ENCODE results near the gene TMPO. TPM values are rescaled to one million over a fixed set of nuclear protein-coding genes. Genes with fewer than 3 reads are reported as not detected.
"Not testable (repeated sequence)": the region's sequence is repeated elsewhere in the genome, so short reads cannot be mapped to it uniquely, and the experiment has no call there.

The TMPO gene
- polyA plus RNA-seq, 5 donors = 141 to 285 (median 198) TPM

DNA sequence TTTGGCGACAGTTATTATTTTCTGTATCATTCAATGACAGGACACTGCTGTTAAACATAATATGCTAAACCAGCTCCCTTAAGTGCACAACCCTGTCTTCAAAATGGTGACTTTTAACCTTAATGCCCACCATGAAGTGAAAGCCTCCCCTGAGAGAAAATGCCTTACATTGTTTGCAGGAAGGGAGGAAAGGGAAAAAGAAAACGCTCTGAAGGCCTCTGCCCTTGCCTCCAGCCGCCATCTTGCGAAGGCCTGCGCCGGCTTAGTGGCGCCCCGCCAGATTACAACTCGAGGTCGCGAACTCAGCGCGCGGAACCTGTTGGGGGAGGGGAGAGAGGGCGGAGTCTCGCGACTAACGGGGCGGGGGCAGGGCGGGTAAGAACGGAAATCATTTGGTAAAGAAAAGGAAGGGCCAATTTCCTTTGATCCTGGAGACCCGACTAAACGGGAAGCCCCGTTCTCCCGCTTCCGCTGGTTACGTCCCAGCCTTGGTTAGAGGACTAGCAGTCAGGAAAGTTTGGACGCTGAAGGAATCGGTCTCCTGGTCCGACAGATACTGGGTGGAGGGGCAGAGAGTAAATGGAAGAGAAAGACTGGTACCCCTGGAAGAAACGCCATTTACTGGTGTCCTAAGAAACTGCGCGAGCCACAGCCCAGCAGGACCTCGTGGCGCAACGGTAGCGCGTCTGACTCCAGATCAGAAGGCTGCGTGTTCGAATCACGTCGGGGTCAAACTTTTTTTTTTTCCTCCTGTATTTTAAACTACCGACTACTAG is 11.6 kb upstream of the TMPO start:
- DNase-seq = peak; percentile 97

DNA sequence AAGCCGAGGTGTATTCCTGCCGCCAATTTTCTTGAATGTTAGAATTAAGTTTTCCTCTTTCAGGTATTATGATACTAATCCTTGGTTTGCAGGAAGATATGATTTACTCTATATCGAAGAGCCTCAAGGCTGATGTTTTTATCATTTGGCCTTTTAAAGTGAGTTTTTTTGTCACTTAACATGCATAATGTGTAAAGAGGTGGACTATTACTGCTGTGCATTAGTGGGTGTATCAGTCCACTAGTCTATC is 11.1 kb upstream of the TMPO start:
- no peak for DNase-seq

DNA sequence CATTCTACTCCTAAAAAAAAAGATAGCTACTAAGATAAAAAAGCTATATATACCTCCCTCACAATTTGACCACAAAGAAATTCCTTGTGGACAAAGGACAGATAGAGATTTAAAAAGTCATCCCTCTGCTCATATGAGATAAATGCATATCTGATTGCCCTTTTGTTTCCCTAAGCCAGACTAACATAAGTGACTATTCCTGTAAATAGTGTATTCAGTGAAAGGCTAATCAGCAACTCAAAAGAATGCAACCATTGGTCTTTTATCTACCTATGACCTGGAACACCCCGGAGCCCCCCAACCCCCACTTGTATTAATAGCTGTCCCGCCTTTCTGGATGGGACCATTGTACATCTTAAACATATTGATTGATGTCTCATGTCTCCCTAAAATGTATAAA is 6.3 kb upstream of the TMPO start:
- no peak for DNase-seq

DNA sequence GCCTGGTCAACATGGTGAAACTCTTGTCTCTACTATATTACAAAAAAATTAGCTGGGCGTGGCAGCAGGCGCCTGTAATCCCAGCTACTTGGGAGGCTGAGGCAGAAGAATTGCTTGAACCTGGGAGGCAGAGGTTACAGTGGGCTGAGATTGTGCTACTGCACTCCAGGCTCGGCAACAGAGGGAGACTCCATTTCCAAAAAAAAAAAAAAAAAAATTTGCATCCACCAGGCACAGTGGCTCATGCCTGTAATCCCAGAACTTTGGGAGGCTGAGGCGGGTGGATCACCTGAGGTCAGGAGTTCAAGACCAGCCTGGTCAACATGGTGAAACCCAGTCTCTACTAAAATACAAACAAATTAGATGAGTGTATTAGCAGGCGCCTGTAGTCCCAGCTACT is 3.6 kb upstream of the TMPO start:
- DNase-seq = not testable (repeated sequence)

DNA sequence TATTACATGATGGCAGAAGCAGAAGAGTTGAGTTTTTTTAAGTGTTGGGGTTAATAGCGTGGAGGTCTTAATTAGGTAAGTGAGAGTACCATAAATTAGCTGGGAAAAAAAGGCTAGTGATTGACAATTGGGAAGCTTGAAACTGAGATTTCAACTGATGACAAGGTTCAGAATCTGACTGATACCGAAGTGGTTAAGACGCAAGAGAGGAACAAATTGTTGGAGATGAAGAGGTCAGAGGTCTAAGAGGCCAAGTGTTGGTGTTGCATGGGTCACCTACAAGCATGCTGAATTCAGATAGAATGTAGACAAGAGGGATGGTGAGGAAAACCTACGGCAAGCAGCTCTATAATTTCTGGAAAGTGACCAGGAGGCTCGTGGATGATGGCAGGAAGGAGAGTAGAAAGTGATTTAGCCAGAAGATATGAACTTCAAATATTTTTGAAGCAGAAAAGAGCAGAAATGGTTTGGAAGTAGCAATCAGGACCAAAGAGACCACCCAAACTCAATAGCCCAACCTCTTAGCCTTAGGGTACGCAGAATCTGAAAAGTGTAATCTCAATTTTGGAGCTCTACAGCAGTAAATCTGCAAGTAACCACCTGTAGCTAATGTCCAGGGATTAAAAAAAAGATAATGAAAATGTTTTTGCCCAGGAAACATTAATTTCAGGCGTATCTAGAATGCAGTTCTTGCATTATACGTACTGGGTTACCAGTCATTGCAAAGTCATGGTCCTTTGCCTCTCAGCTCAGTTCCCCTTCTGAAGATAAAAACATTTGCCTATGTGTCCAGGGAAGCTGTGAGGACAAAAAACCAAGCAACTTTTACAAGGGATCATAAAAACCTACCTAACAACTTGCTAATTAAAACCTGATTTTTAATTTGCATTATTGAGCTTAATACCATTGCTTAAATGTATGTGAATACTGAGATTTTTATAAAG is 1.7 kb upstream of the TMPO start:
- DNase-seq = no peak

DNA sequence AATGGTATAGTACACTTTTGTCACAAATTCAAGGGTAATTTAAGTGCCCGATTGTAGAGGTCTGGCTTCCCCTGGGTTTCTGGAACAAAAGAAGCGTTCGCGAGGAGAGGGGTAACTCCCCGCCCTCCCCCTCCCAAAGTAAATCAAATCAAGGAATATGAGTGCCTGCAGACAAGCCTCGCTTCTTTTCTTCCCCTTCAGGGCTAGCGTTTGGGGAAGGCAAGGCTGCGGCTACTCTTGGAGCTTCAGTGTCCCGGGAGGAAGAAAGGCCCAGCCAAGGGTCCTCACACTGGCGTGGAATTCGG is 456 bp upstream of the TMPO start:
- DNase-seq = peak in 1 of 2 donors; percentile 33

DNA sequence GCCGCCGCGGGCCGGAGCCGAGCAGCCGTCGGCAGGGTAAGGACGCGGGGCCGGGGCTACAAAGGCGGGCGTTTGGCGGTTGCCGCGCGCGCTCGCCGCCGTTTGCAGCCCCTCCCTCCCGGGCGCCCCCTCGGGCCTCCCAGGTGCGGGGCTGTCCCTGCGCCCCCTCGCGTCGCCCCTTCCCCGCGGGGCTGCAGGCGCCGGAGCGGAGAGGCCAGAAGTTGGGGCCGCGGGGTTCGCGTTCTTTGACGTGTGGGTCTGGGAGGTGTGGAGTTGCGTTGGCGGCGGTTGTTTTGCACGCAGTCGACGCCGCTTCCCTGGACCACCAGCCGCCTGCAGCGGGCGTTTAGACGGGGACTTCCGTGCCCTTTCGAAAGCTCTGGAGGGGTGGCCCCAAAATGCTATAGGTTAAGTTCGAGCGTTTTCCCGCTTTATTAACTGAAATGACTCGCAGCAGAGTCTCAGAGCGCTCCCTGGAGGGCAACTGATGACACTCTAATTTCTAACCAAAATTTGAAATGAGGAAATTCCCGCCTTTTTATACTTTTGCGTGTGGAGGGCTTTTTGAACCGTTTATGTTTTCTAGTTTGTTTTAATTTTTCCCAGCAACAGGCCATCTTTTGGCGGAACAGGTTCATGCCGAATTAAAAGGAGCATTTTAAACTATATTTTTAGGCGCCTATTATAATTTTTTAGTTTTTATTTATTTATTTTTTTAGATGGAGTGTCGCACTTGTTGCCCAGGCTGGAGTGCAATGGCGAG is 902 bp downstream of the TMPO start:
- peak; percentile 75 to 84 for DNase-seq

DNA sequence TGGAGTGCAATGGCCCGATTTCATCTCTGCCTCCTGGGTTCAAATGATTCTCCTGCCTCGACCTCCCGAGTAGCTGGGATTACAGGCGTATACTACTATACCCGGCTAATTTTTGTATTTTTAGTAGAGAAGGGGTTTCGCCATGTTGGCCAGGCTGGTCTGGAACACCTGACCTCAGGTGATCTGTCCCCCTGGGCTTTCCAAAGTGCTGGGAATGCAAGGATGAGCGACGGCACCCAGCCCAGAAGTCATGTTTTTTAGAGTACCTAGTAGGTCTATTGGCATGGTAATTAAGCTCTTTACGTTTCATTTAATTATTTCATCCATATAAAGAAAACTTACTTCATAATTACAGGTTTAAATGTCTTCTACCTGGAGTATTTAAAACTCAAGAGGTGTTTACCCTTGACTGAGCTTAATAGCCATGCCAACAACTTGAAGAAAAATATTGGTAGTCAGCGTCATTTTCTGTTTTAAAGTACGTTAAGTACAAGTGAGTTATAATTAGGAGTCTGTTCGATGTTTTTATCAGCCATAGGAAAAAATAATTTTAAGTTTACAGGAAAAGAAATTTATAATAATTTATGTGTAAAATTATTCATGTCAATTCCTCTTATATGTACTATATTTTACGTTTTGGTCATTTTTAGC is 4.0 kb downstream of the TMPO start:
- no peak for DNase-seq

DNA sequence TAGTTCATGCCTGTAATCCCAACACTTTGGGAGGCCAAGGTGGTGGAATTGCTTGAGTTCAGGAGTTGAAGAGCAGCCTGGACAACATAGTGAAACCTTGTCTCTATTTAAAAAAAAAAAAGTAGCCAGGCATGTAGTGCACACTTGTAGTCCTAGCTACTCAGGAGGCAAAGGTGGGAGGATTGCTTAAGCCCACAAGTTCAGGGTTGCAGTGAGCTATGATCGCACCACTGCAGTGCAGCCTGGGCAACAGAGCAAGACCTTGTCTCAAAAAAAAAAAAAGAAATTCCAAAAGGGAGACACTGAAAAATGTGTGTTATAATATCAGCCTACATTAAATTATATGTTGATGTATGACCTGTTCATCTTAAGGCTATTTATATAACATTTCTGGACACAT is 14.7 kb downstream of the TMPO start:
- no peak for DNase-seq

DNA sequence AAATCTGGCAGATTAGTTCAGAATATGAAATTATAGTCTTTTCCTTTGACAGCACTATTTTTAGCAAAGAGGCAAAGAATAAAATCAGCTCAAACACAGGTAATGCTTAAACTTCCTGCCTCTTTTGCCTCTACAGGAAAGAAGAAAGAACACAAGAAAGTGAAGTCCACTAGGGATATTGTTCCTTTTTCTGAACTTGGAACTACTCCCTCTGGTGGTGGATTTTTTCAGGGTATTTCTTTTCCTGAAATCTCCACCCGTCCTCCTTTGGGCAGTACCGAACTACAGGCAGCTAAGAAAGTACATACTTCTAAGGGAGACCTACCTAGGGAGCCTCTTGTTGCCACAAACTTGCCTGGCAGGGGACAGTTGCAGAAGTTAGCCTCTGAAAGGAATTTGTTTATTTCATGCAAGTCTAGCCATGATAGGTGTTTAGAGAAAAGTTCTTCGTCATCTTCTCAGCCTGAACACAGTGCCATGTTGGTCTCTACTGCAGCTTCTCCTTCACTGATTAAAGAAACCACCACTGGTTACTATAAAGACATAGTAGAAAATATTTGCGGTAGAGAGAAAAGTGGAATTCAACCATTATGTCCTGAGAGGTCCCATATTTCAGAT is 17.4 kb downstream of the TMPO start:
- no peak for DNase-seq

DNA sequence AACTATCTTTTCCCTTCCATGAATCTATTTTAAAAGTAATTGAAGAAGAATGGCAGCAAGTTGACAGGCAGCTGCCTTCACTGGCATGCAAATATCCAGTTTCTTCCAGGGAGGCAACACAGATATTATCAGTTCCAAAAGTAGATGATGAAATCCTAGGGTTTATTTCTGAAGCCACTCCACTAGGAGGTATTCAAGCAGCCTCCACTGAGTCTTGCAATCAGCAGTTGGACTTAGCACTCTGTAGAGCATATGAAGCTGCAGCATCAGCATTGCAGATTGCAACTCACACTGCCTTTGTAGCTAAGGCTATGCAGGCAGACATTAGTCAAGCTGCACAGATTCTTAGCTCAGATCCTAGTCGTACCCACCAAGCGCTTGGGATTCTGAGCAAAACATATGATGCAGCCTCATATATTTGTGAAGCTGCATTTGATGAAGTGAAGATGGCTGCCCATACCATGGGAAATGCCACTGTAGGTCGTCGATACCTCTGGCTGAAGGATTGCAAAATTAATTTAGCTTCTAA is 18.4 kb downstream of the TMPO start:
- no peak for DNase-seq

DNA sequence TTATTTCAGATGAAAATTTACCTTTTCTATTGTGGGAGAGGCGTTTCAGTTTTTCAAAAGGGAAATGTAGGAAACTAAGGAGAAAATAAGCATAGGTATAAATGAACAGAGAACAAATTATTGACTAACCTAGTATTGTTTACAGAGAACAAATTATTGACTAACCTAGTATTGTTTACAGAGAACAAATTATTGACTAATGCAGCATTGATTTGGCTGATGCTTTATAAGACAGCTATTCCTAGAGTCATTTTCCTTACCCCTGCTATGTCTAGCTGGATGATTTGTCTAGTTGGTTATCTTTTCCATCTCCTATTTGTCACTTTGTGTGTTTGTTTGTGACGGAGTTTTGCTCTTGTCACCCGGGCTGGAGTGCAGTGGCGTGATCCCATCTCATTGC is 22.6 kb downstream of the TMPO start:
- no peak for DNase-seq

DNA sequence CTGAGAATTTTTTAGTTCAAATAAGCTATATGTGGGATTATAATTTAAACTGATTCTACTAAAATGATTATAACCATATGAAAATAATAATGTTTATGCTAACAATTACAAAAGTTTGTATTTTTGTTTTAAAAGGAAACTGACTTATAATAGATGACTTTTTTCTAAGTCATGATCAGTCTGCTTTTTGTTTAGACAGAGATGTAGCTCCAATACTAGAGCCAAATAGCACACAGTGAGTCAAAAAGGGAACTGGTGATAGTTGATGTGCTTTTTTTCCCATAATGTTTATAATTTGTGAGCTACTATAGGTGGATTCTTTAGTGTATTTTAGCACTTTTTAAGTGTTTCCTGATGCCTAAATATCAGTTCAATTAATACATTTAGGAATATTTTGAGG is 28.3 kb downstream of the TMPO start:
- no peak for DNase-seq

DNA sequence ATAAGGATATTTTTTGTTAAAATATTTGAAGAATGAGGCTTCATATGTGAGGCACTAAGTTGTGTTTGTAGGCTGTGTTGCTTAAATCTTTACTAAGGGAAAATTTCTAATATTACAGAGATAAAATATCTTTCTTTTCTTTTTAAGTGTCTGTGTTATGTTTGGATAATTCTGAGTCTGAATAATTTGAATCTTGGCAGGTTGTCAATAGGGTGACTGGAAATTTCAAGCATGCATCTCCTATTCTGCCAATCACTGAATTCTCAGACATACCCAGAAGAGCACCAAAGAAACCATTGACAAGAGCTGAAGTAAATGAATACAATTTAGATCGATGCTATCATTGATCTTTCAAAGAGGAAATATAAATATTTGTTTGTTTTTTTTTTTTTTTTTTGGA is 29.4 kb downstream of the TMPO start:
- DNase-seq = no peak

DNA sequence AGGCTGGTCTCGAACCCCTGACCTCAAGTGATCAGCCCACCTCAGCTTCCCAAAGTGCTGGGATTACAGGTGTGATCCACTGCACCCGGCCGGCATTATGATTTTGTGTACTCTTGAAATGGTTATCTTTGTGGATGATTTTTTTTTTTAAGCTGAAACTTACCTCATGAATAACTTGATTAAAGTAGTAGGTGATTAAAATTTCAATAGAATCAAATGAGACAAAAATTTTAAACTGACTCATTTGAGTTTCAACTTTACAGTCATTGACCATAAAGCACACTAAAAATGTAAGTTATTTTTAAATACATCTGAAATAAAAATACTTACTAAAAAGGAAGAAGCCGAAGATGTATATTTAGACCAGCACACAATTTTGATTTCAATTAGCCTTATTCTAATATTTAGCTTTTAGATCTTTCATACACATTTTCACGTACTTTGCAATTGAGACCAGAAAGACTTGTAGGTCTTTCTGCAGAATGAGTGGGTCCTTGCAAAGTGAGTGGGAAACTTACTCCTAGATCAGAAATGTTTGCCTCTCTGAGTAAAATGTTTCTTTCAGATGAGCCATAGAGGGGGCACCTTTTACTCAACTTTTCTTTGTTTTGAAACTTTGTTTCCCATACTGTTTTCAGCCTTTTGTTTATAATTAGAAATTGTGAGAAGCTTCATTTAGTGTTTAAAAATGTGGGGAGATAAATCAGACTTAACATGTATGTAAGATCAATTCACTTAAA is 34.2 kb downstream of the TMPO start:
- DNase-seq = no peak

DNA sequence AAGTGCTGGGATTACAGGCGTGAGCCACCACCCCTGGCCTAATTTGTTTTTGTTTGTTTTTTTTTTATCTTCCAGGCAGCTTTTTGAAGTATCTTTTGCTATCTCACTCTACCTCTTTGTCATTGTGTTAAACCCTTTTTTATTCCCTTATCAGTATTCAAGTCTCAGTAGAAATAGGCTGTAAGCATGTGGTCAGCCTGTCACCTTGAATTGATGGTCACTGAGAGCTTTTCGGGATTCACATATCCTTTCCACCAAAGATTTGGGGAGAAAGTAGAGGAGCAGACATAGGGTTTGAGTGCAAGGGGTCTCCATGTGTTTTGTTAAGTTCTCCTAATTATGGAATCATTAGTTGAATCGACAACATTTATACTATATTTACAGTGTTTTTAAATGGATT is 36.4 kb downstream of the TMPO start:
- no peak for DNase-seq

DNA sequence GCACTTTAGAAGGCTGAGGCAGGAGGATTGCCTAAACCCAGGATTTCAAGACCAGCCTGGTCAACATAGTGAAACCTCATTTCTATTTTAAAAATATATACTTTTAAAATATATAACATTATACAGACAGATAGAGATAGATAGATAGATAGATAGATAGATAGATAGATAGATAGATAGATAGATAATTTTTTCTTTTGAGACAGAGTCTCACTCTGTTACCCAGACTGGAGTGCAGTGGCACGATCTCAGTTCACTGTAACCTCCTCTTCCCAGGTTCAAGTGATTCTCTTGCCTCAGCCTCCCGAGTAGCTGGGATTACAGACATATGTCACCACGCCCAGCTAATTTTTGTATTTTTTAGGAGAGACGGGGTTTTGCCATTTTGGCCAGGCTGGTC is 42.7 kb downstream of the TMPO start:
- DNase-seq = not testable (repeated sequence)

DNA sequence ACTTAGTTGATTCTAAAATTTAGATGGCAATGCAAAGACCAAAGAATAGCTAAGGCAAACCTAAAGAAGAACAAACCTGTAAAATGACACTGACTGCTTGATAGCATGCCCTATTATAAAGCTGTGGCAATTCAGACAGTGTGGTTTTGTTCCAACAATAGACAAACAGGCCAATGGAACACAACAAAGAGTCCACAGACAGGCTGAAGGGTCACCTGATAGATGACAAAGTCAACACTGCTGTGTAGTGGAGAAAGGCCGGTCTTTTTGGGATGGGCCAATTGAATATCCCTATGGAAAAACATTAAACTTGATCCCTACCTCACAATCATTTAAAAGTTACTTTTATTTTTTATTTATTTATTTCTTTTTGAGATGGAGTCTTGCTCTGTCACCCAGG is 44.3 kb downstream of the TMPO start:
- DNase-seq = no peak

DNA sequence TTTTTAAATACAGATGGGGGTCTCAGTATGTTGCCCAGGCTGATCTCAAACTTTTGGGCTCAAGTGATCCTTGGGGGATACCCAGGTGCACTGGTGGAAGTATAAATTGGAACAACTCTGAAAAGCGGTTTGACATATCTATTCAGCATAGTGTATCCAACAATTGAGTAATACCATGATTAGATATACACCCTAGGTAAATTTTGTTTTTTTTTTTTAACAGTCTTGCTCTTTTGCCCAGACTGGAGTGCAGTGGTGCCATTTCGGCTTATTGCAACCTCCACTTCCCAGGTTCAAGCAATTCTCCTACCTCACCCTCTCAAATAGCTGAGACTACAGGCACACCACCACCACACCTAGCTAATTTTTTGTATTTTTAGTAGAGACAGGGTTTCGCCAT is 46.5 kb downstream of the TMPO start:
- DNase-seq = no peak

DNA sequence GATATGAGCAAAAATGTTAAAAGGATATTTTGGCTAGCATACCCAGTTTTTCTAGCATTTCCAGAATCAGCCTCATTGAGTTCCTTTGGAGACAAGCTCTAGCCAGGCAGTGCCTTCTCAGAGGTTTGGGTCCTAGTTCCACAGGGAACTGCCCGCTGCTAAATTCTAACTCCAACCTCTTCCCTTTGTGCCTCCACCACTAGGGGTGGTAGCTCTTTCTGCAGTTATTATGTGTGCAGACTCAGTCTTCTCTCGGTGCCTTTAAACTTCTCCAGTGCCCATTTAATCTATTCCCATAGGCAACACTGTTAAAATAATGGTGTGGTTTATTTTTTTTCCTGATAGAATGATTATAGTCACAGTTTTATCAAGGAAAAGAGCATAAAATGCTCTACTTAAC is 56.6 kb downstream of the TMPO start:
- no peak for DNase-seq

DNA sequence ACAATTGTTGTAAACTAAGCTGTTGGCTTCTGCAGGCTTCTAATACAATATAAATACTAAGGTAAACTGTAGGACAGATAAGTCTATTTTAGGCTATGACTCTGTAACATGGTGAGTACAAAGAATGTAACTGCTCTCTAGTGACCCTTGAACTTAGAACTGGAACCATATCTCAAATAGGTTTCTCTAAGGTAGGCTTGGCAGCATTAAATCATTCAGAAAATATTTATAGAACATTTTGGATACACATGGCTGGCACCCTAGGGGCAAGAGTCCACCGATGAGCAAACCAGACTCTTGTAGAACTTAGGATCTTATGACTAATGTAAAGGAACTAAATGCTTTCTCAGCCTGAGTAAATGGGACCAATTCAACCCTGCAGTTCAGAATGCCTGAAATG is 58.7 kb downstream of the TMPO start:
- no peak for DNase-seq
